GM21737 (cell line): Measurements from ENCODE around the gene R3HDM2.

Experiments
- ATAC-seq: cut with Tn5 transposase; IDR thresholded peaks from one replicate; pipeline ENCODE4 v1.9.1; 2021; ENCODE audit warnings: mild to moderate bottlenecking, moderate library complexity; ENCODE audit not compliant: unreplicated experiment

Gene R3HDM2

GRCh38 chr12:57430931-57431566 is at the start of gene R3HDM2:
Gene R3HDM2 (minus strand): TSS chr12:57431043. CDS start chr12:57310428, 120,615 bp downstream.
- peak; percentile 86 for ATAC-seq

- ATAC-seq, result no peak
Observed at GRCh38 chr12:57479376-57480115, 48.7 kb upstream of the R3HDM2 start, which contains the start of gene ARHGAP9. Gene ARHGAP9 (minus strand): TSS chr12:57479866. CDS start chr12:57479406, 460 bp downstream.

- no peak for ATAC-seq
Observed at GRCh38 chr12:57479043-57479375, 48.2 kb upstream of the R3HDM2 start.

- ATAC-seq, result no peak
Observed at GRCh38 chr12:57477710-57478681, 47.2 kb upstream of the R3HDM2 start.

GRCh38 chr12:57476993-57477709 is 46.3 kb upstream of the R3HDM2 start:
- ATAC-seq, result no peak

- no peak for ATAC-seq
Observed at GRCh38 chr12:57476162-57476992, 45.5 kb upstream of the R3HDM2 start.

GRCh38 chr12:57475271-57476161 is 44.7 kb upstream of the R3HDM2 start:
- ATAC-seq, result no peak

GRCh38 chr12:57474862-57475261 is 44.0 kb upstream of the R3HDM2 start:
- no peak for ATAC-seq

GRCh38 chr12:57474430-57474829 is 43.6 kb upstream of the R3HDM2 start:
- ATAC-seq, result no peak

- no peak for ATAC-seq
Observed at GRCh38 chr12:57473886-57474285, 43.0 kb upstream of the R3HDM2 start.

- ATAC-seq, result no peak
Observed at GRCh38 chr12:57473392-57473791, 42.5 kb upstream of the R3HDM2 start.

GRCh38 chr12:57472391-57472790 is 41.5 kb upstream of the R3HDM2 start:
- no peak for ATAC-seq

GRCh38 chr12:57471661-57472060 is 40.8 kb upstream of the R3HDM2 start:
- ATAC-seq, result no peak

GRCh38 chr12:57470970-57471656 is 40.3 kb upstream of the R3HDM2 start:
- ATAC-seq, result no peak

GRCh38 chr12:57470286-57470969 is 39.6 kb upstream of the R3HDM2 start:
- no peak for ATAC-seq

GRCh38 chr12:57469296-57470164 is 38.7 kb upstream of the R3HDM2 start:
- no peak for ATAC-seq

GRCh38 chr12:57467915-57468314 is 37.1 kb upstream of the R3HDM2 start:
- no peak for ATAC-seq
